GM23248 (cell line): ENCODE data around the gene DLG1. TPM values are rescaled to one million over a fixed set of nuclear protein-coding genes. Genes with fewer than 3 reads are reported as not detected.

Experiments
- DNase-seq: peaks from one replicate; pipeline ENCODE4 v3.0.0-alpha.2; 2015
- H2AFZ ChIP-seq: fragments of 200-600 bp; sonication (generic); 2 replicates; pipeline ENCODE4 v1.6.1; 2016; ENCODE audit warnings: antibody characterized with exemption
- H3F3A ChIP-seq: fragments of 200-600 bp; sonication (generic); 2 replicates; pipeline ENCODE4 v1.6.1; 2016; ENCODE audit warnings: mild to moderate bottlenecking, antibody characterized with exemption, mixed run types; ENCODE audit not compliant: insufficient read depth
- H3K27ac ChIP-seq: fragments of 200-600 bp; sonication (generic); 2 replicates; pipeline ENCODE4 v1.5.1; 2016; ENCODE audit warnings: mild to moderate bottlenecking
- H3K27me3 ChIP-seq: fragments of 200-600 bp; sonication (generic); replicated peaks from 2 replicates; pipeline ENCODE4 v1.6.1; 2016; ENCODE audit warnings: mild to moderate bottlenecking; ENCODE audit not compliant: insufficient read depth
- H3K36me3 ChIP-seq: fragments of 200-600 bp; sonication (generic); 2 replicates; pipeline ENCODE4 v1.6.1; 2016; ENCODE audit warnings: low read depth, mild to moderate bottlenecking
- H3K4me1 ChIP-seq: fragments of 200-600 bp; sonication (generic); 2 replicates; pipeline ENCODE4 v1.6.1; 2016; ENCODE audit warnings: mild to moderate bottlenecking; ENCODE audit not compliant: insufficient read depth
- H3K4me2 ChIP-seq: fragments of 200-600 bp; sonication (generic); one replicate; pipeline ENCODE4 v1.6.1; 2016; ENCODE audit warnings: mild to moderate bottlenecking; ENCODE audit not compliant: unreplicated experiment
- H3K4me3 ChIP-seq: fragments of 200-600 bp; sonication (generic); 2 replicates; pipeline ENCODE4 v1.5.1; 2016; ENCODE audit warnings: mild to moderate bottlenecking
- H3K79me2 ChIP-seq: fragments of 200-600 bp; sonication (generic); 2 replicates; pipeline ENCODE4 v1.6.1; 2016; ENCODE audit warnings: mild to moderate bottlenecking; ENCODE audit not compliant: insufficient read depth
- H3K9ac ChIP-seq: fragments of 200-600 bp; sonication (generic); 2 replicates; pipeline ENCODE4 v1.6.1; 2016; ENCODE audit warnings: mild to moderate bottlenecking
- H3K9me2 ChIP-seq: fragments of 200-600 bp; sonication (generic); 2 replicates; pipeline ENCODE4 v1.6.1; 2016; ENCODE audit warnings: mixed run types, mild to moderate bottlenecking, moderate library complexity; ENCODE audit not compliant: insufficient read depth
- H3K9me3 ChIP-seq: fragments of 200-600 bp; sonication (generic); one replicate; pipeline ENCODE4 v1.6.1; 2017; ENCODE audit warnings: low read depth
- H4K20me1 ChIP-seq: fragments of 200-600 bp; sonication (generic); 2 replicates; pipeline ENCODE4 v1.6.0; 2016; ENCODE audit not compliant: insufficient read depth
- EZH2 ChIP-seq: fragments of 200-600 bp; sonication (generic); IDR thresholded peaks from 2 replicates; pipeline ENCODE4 v1.6.1; 2018; ENCODE audit warnings: antibody characterized with exemption, mild to moderate bottlenecking; ENCODE audit not compliant: insufficient read depth, poor library complexity, severe bottlenecking
- EZH2phosphoT487 ChIP-seq: fragments of 200-600 bp; sonication (generic); IDR thresholded peaks from 2 replicates; pipeline ENCODE4 v1.6.1; 2018; ENCODE audit warnings: antibody characterized with exemption, moderate library complexity, mild to moderate bottlenecking, low read depth; ENCODE audit not compliant: insufficient read depth
- WGBS, 2 experiments: methylation state at CpG; one replicate each; pipeline ENCODE4 v1.1.6; 2015 to 2017; ENCODE audit warnings: low lambda C conversion rate in 2 of 2, low coverage in 1 of 2; ENCODE audit errors: missing lambda C conversion rate in 2 of 2; 5-methylcytosine and 5-hydroxymethylcytosine counted together
- in situ Hi-C: fragments of 300-500 bp; cut with MboI; formaldehyde crosslinking; loops from 2 replicates; pipeline ENCODE4 v1.15.0; 2020
- polyA plus RNA-seq: library from polyadenylated mRNA; unstranded; fragments of >200 nt; fragmentation: Nextera tagmentation; extraction: Ambion mirVana; gene quantifications from 2 replicates; pipeline ENCODE4 v1.2.1, GENCODE V29; 2016
- total RNA-seq: library from RNA; depleted of rRNA; stranded (reverse); fragments of >200 nt; shearing (Covaris generic); gene quantifications from 2 replicates; pipeline ENCODE4 v1.2.3, GENCODE V29; 2014

Gene DLG1
- total and polyA plus RNA-seq, 2 experiments from 2014 or later: 23.2 to 45.9 TPM

- Histone ChIP-seq H3K4me2 (no peak overlapping the region), H3K4me1 (no peaks in the 10 kb centered on the region), H3K9me3 (no peaks in the 10 kb centered on the region), H3F3A (no peaks in the 10 kb centered on the region), H3K4me3 (no peak overlapping the region), H3K36me3 (peaks cover 6% of the 10 kb centered on the region; the same call in 1 of the 2 replicates), H3K27ac (no peak overlapping the region), H3K79me2 (peaks cover 99% of the 10 kb centered on the region), H2AFZ (no peak overlapping the region), H3K27me3 (no peaks in the 10 kb centered on the region), H3K9ac (no peak overlapping the region), H3K9me2 (no peaks in the 10 kb centered on the region), H4K20me1 (peaks cover 16% of the 10 kb centered on the region; the same call in 1 of the 2 replicates)
- DNase-seq: no peak
- WGBS, 2 experiments: 94 to 97% methylated on average over 7 of the region's 7 CpGs
- TF ChIP-seq EZH2phosphoT487 (no peak), EZH2 (no peak)
- in situ Hi-C loops: no loop called here
Observed at GRCh38 chr3:197231321-197231720, 67.1 kb downstream of the DLG1 start.

GRCh38 chr3:197229836-197230235, 68.6 kb downstream of the DLG1 start:
- no peaks in the 10 kb centered on the region for H3K36me3 ChIP-seq
- WGBS, 2 experiments: 67 to 69% methylated on average over 3 of the region's 3 CpGs
- no peaks in the 10 kb centered on the region for H3K9me2 ChIP-seq
- in situ Hi-C loops: no loop called here
- TF ChIP-seq EZH2: no peak
- TF ChIP-seq EZH2phosphoT487: no peak
- no peak for DNase-seq
- no peak overlapping the region for H2AFZ ChIP-seq
- peaks cover 20% of the 10 kb centered on the region for H4K20me1 ChIP-seq
- no peak overlapping the region for H3K4me3 ChIP-seq
- H3K27me3 ChIP-seq: no peaks in the 10 kb centered on the region
- no peaks in the 10 kb centered on the region for H3F3A ChIP-seq
- H3K4me2 ChIP-seq: no peak overlapping the region
- H3K79me2 ChIP-seq: peaks cover 99% of the 10 kb centered on the region
- no peak overlapping the region for H3K9ac ChIP-seq
- H3K27ac ChIP-seq: no peak overlapping the region
- no peaks in the 10 kb centered on the region for H3K4me1 ChIP-seq
- no peaks in the 10 kb centered on the region for H3K9me3 ChIP-seq

- Histone ChIP-seq H3K9me2 (no peaks in the 10 kb centered on the region), H3K9me3 (no peaks in the 10 kb centered on the region), H3K4me3 (no peak overlapping the region), H2AFZ (no peak overlapping the region), H3K27me3 (no peaks in the 10 kb centered on the region), H3K4me1 (no peaks in the 10 kb centered on the region), H3K27ac (no peak overlapping the region), H3F3A (no peaks in the 10 kb centered on the region), H3K36me3 (no peaks in the 10 kb centered on the region), H3K9ac (no peak overlapping the region), H4K20me1 (peaks cover 16% of the 10 kb centered on the region), H3K4me2 (no peak overlapping the region), H3K79me2 (peaks cover 99% of the 10 kb centered on the region)
- DNase-seq: no peak
- WGBS, 2 experiments: 80 to 100% methylated on average over 1 of the region's 1 CpG
- TF ChIP-seq EZH2phosphoT487 (no peak), EZH2 (no peak)
- in situ Hi-C loops: no loop called here
Observed at GRCh38 chr3:197229178-197229577, 69.2 kb downstream of the DLG1 start.

GRCh38 chr3:197227780-197228574, 70.4 kb downstream of the DLG1 start:
- Histone ChIP-seq H3K4me1 (no peaks in the 10 kb centered on the region), H3K4me2 (no peak overlapping the region), H3K27ac (no peak overlapping the region), H3K36me3 (no peaks in the 10 kb centered on the region), H3K9ac (no peak overlapping the region), H2AFZ (no peak overlapping the region), H3K27me3 (no peaks in the 10 kb centered on the region), H3K9me3 (no peaks in the 10 kb centered on the region), H3K79me2 (peaks cover 99% of the 10 kb centered on the region), H4K20me1 (peaks cover 7% of the 10 kb centered on the region; the same call in 1 of the 2 replicates), H3K9me2 (no peaks in the 10 kb centered on the region), H3K4me3 (no peak overlapping the region), H3F3A (0 out of 2 replicates have a peak, but pooled peaks cover 5% of the 10 kb centered on the region)
- WGBS, 2 experiments: 98 to 99% methylated on average over 2 of the region's 2 CpGs
- no peak for DNase-seq
- TF ChIP-seq EZH2phosphoT487: no peak
- TF ChIP-seq EZH2: no peak
- in situ Hi-C loops: no loop called here
